K562 (cell line): ENCODE measurements around the gene MEF2C.

ENCODE experiments used
- HBP1 ChIP-seq: fragments of 450-650 bp; formaldehyde crosslinking; IDR thresholded peaks from 2 replicates; pipeline ENCODE4 v1.4.0; 2022; ENCODE audit warnings: missing genetic modification characterization
- POLR2A ChIP-seq: fragments of 450-650 bp; conservative IDR thresholded peaks from 2 replicates; pipeline ENCODE4 v1.6.1; 2016
- ZNF639 ChIP-seq, 2 experiments: fragments of 200-800 bp in 1 of 2; sonication (Bioruptor generic) in 1 of 2; sonication (generic) in 1 of 2; formaldehyde crosslinking in 1 of 2; IDR thresholded peaks in 1 of 2; conservative IDR thresholded peaks in 1 of 2; 2 replicates each; pipeline versions ENCODE4 v1.5.0 to v1.6.1; 2016 to 2020; ENCODE audit warnings: missing compliant biosample characterization in 1 of 2, missing genetic modification characterization in 1 of 2, missing genetic modification reagents in 1 of 2

DNA sequence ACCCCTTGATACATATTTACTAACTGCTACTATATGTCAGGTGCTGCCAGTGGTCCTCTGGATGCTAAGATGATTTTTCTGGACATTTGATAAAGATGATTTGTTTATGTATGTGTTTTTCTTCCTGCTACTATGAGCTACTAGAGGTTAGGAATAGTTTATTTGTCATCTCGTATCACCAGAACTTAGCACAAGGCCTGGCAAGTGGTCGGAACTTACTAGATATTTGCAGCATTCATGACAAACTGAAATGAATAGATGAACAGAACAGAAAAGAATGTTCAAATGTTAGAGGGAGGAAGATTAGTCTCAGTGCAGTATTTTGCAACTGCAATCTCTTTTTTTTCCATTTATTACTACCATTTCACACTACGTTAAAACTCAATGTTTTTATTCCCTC, 114.6 kb downstream of the MEF2C start:
- no peak for TF ChIP-seq HBP1 (CRISPR knock-in tag)
- no peak for TF ChIP-seq POLR2A
- TF ChIP-seq ZNF639 (CRISPR knock-in tag; conservative IDR thresholded peaks at IDR 0.05 in 1 of 2, IDR thresholded peaks at IDR 0.05 in 1 of 2): no peak
